Measurements from ENCODE around the gene SMAD3.
"Not testable (repeated sequence)": the region's sequence is repeated elsewhere in the genome, so short reads cannot be mapped to it uniquely, and the experiment has no call there.

The SMAD3 gene

DNA sequence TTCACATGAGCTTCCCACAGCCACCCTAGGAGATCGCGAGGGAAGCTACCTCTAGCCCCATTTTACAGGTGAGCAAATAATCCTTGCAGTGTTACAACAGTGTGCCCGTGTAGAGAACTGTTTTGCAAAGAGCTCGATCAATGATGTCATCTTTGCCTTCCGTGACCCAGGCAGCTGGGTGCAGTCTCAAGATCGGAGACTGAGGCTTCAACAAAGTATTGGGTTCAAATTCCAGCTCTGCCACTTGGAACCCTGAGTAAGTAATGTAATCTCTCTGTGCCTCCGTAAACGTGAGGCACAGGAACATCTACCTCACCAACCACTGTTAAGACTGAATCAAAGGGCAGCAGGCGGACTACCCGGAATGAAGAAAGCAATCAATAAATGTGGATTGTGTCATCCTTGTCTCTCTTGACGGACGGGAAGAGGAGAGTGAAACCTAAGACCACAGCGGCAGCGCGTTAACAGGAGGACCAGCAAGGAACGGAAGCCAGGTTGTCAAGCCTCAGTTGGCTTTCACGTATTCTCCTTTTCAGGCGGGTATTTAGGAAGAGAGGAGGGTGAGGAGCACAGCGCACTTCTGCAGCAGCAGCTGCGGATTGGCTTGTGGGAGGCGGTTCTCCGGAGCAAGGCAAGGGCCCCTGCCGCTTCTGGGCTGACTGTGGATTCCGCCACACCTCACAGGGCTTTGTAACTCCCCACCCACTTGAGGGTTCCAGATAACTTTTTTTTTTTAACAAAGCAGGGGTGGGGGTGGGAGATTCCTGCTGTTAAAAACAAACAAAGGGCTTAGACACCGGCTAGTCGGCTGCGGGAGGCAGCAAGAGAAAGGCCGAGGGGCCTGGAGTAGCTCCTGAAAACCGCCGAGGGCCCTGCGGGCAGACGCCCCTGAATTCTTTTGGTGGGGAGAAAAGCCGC, 1.5 kb upstream of the SMAD3 start:
- no peak for DNase-seq

DNA sequence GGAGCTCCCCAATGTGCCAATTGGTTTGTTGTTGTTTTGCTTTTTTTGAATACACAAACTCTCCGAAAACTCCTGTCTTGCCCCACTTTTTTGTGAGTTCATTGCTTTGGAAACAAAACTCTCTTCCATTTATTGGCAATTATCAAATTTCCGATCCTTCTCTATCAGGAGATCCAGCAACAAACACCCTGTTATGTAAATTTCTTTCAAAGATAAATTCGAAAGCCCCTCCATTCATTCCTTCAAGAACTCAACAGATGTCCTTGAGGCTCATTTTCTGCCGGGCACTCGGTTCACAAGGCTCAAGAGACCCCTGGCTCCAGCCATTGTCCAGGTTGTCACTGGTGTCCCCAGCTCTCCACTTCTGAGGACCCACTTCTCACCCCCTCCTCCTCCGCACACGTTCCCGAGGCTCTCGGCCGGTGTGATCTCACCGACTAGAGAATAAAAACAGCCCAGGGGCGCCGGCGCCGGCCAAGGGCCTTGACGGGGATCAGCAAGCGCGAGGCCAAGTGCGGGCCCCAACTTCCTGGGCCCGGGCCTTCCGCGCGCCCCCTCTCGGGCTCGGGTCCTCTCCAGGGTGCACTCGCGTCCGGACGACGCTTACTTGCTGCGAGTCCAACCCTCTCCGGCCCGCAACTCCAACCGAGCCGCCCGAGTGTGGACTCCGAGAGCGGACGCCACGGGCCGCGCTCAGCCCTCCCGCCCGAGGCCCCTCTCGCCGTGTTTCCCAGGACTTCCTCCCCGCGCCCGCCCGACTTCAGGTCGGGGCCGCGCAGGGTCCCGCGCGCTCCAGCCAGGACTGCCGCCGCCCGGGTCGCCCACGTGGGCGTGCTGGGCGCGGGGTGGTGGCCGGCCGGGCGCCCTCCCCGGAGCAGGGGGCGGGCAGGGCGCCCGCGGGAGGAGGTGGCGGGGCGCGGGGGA, 533 bp upstream of the SMAD3 start:
- DNase-seq: peak; percentile 54

DNA sequence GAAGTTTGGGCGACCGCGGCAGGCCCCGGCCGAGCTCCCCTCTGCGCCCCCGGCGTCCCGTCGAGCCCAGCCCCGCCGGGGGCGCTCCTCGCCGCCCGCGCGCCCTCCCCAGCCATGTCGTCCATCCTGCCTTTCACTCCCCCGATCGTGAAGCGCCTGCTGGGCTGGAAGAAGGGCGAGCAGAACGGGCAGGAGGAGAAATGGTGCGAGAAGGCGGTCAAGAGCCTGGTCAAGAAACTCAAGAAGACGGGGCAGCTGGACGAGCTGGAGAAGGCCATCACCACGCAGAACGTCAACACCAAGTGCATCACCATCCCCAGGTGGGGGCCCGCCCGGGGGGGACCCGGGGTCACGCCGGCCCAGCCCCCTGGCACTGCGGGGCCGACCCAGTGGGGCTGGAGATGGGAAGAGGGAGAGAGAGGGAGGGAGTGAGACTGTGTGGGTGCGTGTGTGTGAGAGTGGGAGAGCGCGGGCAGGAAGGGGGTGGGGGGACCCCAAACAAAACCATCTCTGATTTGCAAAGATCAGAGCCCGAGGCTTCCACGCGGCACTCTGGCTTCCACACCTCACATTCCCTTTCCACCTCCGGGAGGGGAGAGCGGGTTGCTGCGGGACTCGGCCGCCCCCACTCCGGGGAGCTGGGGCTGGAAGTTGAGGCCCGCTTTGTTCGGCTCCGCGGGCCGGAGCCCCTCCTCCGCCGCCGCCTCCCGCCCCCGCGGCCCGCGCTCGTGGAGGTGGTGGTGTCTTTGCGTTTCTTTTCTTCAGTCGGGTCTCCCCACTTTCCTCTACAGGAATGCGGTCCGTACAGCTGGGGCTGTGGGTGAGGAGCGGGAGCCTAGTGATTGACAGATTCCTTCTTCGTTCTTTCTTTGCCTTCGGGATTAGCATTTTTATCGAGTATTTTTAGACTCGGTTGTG, 898 bp downstream of the SMAD3 start:
- DNase-seq: no peak

DNA sequence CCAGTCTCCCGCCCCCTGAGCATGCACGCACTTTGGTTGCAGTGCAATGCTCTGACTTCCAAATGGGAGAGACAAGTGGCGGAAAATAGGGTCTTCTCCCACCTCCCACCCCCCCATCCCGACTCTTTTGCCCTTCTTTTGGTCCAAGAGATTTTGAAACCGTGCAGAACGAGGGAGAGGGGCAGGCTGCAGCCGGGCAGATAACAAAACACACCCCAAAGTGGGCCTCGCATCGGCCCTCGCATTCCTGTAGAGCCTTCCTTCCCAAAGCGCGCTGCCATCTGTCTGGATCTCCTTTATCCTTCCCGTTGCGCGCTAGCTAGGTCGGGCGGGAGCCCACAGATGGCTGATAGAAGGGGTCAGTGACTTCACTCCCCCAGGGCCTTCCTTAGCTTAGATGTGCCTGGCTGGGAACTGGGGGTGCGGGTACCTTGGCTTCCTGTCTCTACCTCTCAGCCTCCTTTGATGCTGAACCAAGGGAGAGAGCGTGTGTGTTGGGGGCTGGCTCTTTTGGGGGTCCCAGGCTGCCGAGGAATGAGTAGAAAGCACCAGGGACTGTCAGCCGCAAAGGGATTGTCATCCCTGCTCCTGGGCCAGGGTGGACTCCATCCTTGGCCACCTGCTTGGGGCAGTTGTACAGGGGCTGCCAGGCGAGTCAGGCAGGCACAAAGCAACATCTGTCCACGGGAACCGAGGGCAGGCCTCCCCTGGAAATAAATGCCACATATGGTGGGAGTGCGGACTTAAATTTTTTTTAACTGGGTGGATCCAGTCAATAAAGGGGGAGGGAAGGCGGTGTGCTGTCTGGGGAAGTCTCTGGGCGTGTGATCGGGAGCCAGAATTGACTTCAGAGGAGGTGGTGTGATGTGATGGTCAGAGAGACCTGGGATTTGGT, 1.8 kb downstream of the SMAD3 start:
- DNase-seq: no peak

DNA sequence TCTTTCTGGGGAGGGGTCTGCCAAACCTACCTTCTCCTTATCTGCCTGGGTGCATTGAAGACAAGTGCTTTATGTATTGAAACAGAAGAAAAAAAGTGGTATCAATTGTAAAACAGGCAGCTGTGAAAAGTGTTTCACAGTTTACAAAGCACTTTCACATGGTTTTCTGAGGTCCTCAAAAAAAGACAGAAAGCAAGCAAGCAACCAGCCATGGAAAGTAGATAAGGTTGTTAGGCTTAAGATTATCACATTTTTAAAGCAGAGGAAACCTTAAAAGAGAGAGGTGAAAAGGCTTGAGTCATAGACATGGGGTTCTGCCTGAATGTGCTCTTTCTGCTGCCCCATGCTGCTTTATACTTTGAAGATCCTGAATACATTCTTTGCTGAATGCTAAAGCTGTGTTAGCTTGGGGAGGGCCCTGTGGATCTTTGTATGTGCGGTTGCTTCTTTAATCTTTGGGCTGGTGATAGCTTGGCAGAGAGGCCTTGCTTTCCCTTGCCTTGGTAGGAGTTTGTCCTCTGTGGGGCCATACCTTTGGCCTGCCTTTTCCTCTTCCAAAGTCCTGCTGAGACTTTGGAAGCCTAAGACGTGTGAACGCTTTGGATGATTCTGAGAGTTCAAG, 2.6 kb downstream of the SMAD3 start:
- no peak for DNase-seq

DNA sequence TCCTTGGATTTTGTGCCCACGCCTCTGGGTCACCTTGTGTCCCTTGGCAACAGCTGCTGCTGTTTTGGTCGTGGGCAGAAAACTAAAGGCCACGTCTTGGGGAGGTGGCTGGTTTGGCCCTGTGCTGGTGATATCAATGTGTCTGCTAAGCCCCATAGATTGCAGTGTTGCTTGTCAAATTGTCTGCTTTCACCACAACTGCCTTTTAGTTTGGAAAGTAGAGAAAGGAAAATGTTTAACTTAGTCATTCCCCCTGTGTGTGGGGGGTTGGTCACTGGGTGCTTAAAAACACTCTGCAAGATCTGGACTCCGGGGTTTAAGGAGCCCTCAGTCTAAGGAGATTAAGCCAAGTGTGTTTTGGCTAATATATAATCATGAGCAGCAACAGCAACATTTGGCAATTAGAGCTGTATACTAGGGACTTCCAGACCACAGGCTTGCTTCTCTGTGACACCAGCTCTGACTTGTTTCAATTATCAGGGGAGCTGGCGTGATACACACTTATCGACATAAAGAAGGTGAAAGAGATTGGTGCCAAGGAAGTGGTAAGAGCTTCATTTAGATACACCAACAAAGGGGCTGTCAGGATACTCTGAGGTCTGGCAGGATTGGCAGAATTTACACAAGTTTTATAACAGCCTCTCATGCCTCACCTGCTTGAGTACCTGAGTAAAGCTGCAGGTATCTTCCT, 3.5 kb downstream of the SMAD3 start:
- peak; percentile 61 for DNase-seq

DNA sequence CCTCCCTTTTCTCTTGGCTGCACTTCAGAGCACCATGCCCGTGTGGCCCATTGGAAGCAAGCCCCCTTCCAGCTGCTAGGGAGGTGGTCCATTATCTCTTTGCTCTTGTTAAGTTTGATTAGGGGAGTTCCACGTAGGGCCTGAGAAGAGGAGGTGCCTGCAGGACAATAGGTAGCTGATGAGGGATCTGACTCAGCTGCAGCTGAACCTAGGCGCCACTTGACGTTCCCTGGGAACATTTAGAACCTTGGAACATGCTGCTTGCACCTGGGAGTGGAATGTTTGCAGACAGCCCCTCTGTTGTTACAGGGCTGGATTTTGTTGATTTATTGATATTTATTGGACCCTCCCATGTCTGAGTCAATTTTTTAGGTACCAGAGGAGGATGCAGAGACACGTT, 4.7 kb downstream of the SMAD3 start:
- DNase-seq: no peak

DNA sequence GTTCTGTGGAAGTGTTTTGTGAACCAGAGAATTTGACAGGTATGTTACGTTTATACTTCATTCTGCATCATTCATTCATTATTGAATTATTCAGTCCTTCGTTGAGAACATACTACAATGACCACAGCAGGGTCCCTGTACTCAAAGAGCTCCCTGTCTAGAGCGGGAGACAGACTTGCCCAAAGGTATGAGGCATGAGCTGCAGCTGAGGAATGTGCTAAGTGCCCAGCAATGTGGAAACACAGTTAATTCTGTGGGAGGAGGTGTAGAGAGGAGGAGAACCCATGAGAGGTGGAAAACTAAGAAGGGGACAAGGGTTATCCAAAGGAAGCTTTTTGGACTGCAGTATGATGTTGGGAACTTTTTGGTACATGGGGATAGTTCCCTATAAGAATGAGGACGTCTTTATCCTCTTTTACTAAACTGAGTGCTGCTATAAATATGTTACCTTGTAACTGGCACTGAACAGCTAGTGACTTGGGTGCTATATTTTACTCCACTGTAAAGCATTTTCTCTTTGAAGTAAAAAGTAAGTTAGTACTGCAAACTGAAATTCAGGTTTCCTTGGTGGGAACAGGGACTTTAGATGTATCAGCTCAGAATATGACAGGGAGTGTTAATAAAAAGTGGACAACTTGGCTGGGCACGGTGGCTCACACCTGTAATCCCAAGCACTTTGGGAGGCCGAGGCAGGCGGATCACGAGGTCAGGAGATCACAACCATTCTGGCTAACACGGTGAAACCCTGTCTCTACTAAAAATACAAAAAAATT, 5.7 kb downstream of the SMAD3 start:
- no peak for DNase-seq

DNA sequence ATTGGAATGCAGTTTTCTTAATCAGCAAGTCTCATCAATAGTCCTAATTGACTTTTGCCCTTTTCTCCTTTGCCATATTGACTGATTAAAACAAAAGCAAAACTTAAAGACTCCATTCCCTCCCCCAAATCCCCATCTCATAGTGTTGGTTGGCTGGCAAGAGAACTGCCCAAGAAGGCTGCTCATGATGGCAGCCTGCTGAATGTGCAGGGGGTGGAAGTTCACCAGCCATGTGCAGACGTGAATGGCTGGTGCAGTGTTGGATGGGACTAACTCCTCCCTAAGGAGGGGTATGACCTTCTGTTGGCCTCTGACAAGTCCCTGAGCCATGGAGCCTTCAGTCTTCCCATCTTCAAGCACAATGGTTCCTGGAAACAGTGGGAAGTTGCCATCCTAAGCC, 7.0 kb downstream of the SMAD3 start:
- DNase-seq: no peak

DNA sequence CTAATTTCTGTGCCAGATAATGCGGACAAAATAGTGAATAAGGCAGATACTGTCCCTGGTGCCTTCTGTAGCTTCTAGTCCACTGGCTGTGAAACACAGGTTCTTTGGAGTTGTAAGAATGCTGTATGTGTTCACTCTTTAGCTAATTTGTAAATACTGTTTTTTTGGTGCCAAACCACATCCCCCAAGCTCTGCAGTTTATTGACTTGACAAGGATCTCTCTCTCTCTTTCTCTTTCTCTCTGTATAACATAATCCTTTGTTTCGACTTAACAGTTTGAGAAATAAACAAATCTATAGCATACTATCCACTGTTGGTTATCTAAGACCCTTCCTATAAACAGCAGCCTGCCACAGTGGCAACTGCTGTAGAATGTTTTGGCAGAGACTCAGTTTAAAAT, 7.6 kb downstream of the SMAD3 start:
- DNase-seq: no peak

DNA sequence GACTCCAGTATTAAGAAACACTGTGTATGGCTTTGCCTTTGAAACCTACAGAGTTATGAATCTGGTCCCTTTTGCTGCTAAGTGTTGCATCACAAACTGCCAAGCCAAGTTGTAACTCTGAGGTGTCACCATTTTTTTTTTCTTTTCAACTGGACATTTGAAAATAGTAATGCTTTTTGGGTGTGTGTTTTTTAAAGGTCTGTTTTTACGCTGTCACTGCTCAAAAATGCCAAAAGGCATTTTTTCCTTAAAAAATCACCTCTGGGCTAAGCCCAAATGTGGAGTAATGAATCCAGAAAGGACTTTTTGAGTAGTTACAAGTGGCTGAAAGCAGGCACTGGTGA, 9.5 kb downstream of the SMAD3 start:
- DNase-seq: no peak

DNA sequence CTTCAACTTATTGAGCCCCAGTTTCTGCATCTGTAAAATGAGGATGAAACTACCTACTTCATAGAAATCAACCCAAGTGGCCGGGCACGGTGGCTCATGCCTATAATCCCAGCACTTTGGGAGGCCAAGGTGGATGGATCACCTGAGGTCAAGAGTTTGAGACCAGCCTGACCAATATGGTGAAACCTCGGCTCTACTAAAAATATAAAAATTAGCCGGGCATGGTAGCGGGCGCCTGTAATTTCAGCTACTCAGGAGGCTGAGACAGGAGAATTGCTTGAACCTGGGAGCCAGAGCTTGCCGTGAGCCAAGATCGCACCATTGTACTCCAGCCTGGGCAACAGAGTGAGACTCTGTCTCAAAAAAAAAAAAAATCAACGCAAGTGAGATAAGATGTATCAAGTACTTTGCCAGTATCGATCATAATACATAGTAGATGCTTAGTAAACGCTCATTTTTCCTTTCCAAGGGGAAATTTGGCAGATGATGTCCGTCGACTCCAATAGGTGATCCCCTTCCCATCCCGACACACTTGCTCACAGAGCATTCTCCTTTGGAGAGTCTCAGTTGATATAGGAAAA, 10.2 kb downstream of the SMAD3 start:
- not testable (repeated sequence) for DNase-seq

DNA sequence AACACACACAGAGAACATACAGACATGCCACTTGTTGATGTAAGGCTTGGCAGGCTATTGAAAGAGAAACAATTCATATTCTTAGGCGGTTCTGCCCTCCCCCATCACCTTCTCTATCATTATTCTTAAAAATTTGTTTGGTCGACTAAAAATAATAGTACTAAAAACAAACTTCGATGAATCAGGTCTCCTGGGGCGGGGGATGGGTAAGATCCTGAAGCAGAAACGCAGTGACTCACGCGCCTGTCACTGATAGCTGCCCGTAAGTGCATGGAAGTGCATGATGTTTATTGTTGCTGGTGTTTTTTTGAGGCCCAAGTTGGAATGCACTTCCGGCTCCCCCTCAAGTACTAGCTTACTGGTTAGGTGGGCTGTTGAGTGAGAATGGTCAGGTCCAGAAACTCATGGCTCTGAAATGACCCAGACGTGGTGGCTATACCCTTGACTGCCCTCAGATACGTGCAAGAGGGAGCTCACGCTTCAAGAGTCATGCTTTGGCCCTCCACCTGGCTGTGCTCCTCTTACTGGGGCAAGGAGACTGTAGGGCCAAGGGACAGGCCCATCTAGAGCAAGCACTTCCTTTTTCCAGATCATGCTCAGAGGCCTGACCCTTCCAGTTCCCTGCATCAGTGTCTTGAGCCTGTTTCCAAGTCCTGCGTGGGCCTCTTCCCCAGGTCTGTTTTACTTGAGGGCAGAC, 10.9 kb downstream of the SMAD3 start:
- peak; percentile 87 for DNase-seq

DNA sequence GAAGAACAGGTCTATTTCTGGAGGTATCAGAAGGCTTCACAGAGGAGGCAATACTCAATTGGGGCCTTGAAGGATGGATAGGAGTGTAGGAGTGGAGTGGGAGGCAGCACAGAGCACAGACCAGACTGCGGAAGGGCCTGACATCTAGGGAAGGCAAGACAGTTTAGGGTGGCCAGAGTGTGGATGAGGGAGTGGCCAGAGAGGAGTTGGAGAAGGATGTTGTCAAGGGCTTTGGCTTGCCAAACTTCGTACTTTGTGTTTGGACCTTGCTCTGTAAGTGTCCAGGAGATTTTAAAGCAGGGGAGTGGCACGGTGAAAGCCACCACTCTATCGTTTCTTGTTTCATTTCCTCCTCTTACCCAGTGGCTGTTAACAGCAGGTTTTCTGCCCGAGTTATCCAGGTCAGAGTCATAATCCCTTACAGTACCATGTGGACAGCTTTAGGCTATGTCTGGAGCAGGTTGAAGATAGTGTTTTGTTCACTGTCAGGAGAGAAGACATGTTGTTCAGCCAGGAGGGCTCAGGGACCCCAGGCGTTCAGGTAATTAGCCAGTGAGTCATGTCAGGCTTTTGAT, 12.3 kb downstream of the SMAD3 start:
- DNase-seq: no peak

DNA sequence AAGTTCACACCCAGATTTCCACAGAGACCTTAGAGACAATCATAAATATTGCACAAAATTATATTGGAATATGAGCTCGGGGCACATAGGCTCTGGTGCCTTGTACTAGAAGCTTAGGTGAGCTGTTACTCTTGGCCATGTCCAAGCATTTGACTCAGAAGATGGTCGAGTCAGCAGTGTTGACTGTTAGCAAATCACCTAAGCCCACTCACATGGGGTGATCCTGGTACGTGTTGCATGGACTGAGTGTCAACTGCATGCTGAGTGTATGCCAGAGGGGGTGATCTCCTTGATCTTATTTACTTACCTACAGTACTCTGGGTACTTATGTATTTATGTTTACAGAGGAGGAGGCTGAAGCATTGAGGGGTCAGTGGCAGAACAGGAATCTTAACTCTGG, 14.0 kb downstream of the SMAD3 start:
- no peak for DNase-seq

DNA sequence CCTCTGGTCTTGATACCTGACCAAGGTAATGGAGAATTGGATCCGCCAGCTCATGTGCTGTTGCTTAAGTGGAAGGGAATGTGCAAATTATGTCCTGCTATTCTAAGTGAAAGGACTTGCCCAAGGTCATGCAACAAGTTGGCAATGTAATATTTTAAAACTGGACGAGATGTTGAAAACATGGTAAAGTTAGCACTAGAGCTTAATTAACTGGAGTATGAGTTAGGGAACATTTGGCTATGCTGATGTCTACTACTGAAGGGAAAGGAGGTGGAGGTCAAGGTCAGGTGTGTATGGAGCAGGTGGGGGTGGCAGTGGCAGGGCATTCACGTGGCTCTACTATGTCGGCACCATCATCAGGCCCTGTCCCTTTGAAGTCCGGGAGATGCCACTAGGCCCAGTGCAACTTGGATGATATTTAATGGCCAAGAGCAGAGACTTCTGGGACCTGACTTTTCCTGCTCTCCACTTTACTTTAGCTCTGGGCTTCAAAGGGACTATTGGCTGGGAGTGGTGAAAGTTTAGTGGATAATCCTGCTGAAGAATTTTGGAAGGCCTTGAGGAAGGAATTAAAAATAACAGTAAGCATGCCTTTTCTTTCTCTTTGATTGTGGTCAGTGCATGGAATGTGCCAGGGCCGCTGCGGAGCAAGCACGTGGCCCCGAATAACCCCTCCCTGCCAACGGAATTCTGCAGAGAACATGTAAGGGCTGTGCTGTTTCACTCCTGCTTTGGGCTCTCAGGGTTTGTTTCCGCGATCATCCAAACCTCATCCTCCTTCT, 14.9 kb downstream of the SMAD3 start:
- DNase-seq: peak; percentile 77

DNA sequence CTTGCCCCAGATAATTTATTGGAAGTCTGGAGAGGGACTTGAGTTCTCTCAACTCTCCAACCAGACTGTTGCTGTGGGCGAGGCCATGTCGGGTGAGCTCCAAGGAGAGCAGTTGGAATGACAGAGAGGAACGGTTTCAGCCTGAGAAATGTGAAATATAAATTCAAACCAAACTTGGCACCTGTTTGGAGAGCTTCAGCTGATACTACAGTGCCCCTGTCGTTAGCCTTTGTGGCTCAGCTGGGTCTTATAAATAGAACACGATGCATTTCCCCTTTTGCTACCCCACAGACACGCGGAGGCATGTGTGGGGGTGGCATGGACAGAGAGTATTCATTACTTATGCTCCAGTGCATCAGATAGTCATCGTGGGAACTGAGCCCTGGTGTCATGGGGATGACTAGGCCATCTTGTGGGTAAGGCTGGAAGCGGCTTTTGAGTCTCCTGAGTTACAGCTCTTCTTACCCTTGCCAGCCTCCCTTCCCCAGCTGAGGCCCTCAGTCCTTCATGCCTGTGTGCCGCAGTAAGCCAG, 15.6 kb downstream of the SMAD3 start:
- DNase-seq: peak; percentile 75

Measured in fibroblast of skin of right quadriceps (primary cell).